Measurements from ENCODE around the gene WNT3.

DNA sequence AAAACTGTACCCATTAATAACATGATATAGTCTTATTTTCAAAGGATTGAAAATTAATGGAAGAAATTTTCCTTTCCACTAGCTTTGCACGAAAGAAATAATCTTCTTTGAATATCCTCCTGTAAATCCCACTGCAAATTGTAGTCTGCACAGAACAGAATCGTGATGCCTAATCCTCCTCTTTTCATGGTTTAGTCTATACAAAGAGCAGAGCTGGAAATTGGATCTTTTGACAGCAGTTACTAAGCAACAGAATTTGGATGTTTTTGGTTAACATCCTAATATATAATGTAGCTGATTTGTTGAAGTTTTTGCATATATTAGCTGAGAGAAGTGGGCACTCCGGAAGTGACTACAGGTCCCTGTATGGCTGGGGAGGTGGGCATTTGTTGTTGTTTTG is 98.6 kb downstream of the WNT3 start:
- TF ChIP-seq, protein P1, sequence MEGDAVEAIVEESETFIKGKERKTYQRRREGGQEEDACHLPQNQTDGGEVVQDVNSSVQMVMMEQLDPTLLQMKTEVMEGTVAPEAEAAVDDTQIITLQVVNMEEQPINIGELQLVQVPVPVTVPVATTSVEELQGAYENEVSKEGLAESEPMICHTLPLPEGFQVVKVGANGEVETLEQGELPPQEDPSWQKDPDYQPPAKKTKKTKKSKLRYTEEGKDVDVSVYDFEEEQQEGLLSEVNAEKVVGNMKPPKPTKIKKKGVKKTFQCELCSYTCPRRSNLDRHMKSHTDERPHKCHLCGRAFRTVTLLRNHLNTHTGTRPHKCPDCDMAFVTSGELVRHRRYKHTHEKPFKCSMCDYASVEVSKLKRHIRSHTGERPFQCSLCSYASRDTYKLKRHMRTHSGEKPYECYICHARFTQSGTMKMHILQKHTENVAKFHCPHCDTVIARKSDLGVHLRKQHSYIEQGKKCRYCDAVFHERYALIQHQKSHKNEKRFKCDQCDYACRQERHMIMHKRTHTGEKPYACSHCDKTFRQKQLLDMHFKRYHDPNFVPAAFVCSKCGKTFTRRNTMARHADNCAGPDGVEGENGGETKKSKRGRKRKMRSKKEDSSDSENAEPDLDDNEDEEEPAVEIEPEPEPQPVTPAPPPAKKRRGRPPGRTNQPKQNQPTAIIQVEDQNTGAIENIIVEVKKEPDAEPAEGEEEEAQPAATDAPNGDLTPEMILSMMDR (IDR thresholded peaks at IDR 0.05): no peak
- no peak for TF ChIP-seq POLR2A (IDR thresholded peaks at IDR 0.05)

Data from esophagus squamous epithelium (tissue), 4 donors.